ENCODE results near the gene CES3. TPM values are rescaled to one million over a fixed set of nuclear protein-coding genes. Genes with fewer than 3 reads are reported as not detected.

The CES3 gene
- polyA plus RNA-seq, 1 experiment: 0.12 TPM

Small RNA genes within 50 kb of the gene (small RNA-seq; reads per million reads assigned to genes)
- not detected for gene RN7SL543P (ENCODE audit: insufficient read length, low read depth)

Other genes starting within 250 kb of the CES3 start
- gene DYNC1LI2, start 209.7 kb upstream of the CES3 start, polyA plus RNA-seq (2011; rRNA removed): 86.7 and 88.5 TPM in 2 replicates
- gene TERB1, start 159.7 kb upstream of the CES3 start, polyA plus RNA-seq (2011; rRNA removed): not detected in 2 replicates
- 31.3 and 49.8 TPM in 2 replicates for gene NAE1, start 130.3 kb upstream of the CES3 start, polyA plus RNA-seq (2011; rRNA removed)
- not detected in 2 replicates for gene CA7, start 116.9 kb upstream of the CES3 start, polyA plus RNA-seq (2011; rRNA removed)
- 11.8 and 12.1 TPM in 2 replicates for gene PDP2, start 80.8 kb upstream of the CES3 start, polyA plus RNA-seq (2011; rRNA removed)
- not detected in 2 replicates for gene CDH16, start 42.4 kb upstream of the CES3 start, polyA plus RNA-seq (2011; rRNA removed)
- 1.9 and 2.7 TPM in 2 replicates for gene RRAD, start 35.7 kb upstream of the CES3 start, polyA plus RNA-seq (2011; rRNA removed)
- gene CIAO2B, start 26.9 kb upstream of the CES3 start, polyA plus RNA-seq (2011; rRNA removed): 131 and 166 TPM in 2 replicates
- gene CES2, start 25.8 kb upstream of the CES3 start, polyA plus RNA-seq (2011; rRNA removed): 20.7 and 24.9 TPM in 2 replicates
- gene CES4A, start 27.3 kb downstream of the CES3 start, polyA plus RNA-seq (2011; rRNA removed): 2.8 and 3.3 TPM in 2 replicates
- gene CBFB, start 67.9 kb downstream of the CES3 start, polyA plus RNA-seq (2011; rRNA removed): 35.9 and 46.1 TPM in 2 replicates
- gene PHAF1, start 148.7 kb downstream of the CES3 start, polyA plus RNA-seq (2011; rRNA removed): 24.6 and 26.1 TPM in 2 replicates
- 18.6 and 25.6 TPM in 2 replicates for gene B3GNT9, start 189.7 kb downstream of the CES3 start, polyA plus RNA-seq (2011; rRNA removed)
- 9.4 and 10.9 TPM in 2 replicates for gene TRADD, start 198.6 kb downstream of the CES3 start, polyA plus RNA-seq (2011; rRNA removed)
- gene FBXL8, start 198.7 kb downstream of the CES3 start, polyA plus RNA-seq (2011; rRNA removed): 2.7 and 3.2 TPM in 2 replicates
- gene HSF4, start 203.5 kb downstream of the CES3 start, polyA plus RNA-seq (2011; rRNA removed): 0.82 and 1.0 TPM in 2 replicates
- 8.2 and 10.7 TPM in 2 replicates for gene NOL3, start 209.3 kb downstream of the CES3 start, polyA plus RNA-seq (2011; rRNA removed)
- 13.9 and 18.1 TPM in 2 replicates for gene MATCAP1, start 222.7 kb downstream of the CES3 start, polyA plus RNA-seq (2011; rRNA removed)
- gene EXOC3L1, start 228.9 kb downstream of the CES3 start, polyA plus RNA-seq (2011; rRNA removed): not detected in 2 replicates
- gene E2F4, start 230.9 kb downstream of the CES3 start, polyA plus RNA-seq (2011; rRNA removed): 50.0 and 57.9 TPM in 2 replicates
- gene ELMO3, start 237.9 kb downstream of the CES3 start, polyA plus RNA-seq (2011; rRNA removed): 0.57 and 0.74 TPM in 2 replicates